Left ventricle myocardium inferior (tissue), 1 donor: ENCODE results near the gene SLC66A2. TPM values are rescaled to one million over a fixed set of nuclear protein-coding genes. Genes with fewer than 3 reads are reported as not detected.

Experiments
- DNase-seq: peaks from one replicate; pipeline ENCODE4 v3.0.0-alpha.2; 2020
- H3K27ac ChIP-seq: fragments of 200-600 bp; replicated peaks from 2 replicates; pipeline ENCODE4 v1.8.0; 2021
- H3K27me3 ChIP-seq: fragments of 200-600 bp; 2 replicates; pipeline ENCODE4 v1.8.0; 2021; ENCODE audit warnings: low read depth
- H3K36me3 ChIP-seq: fragments of 200-600 bp; 2 replicates; pipeline ENCODE4 v1.8.0; 2021
- H3K4me1 ChIP-seq: fragments of 200-600 bp; 2 replicates; pipeline ENCODE4 v1.8.0; 2021
- H3K4me3 ChIP-seq: fragments of 200-600 bp; 2 replicates; pipeline ENCODE4 v1.8.0; 2021; ENCODE audit warnings: mild to moderate bottlenecking, moderate library complexity
- H3K9me3 ChIP-seq: fragments of 200-600 bp; replicated peaks from 2 replicates; pipeline ENCODE4 v1.8.0; 2021
- intact Hi-C: fragments of 100-400 bp; cut with micrococcal nuclease; formaldehyde crosslinking; loops from one replicate; pipeline ENCODE4 v1.11.0; 2022
- total RNA-seq: library from RNA; stranded (reverse); fragmentation: NEBNext Ultra II Directional; extraction: Animal tissue kit (Norgen Biotek cat#: 25700); gene quantifications from one replicate; pipeline ENCODE4 v1.2.1, GENCODE V29; 2021
- TF ChIP-seq, protein P1 (sequence below): fragments of 200-600 bp; IDR thresholded peaks from 2 replicates; pipeline ENCODE4 v1.8.0; 2021; ENCODE audit warnings: antibody characterized with exemption, mild to moderate bottlenecking, borderline replicate concordance
- donor health status: DM: no; HTN: yes; CAD: no; lungs with severe emphysema.

Gene SLC66A2
- total RNA-seq, 1 donor from 2014 or later: 27.4 TPM

- no peak overlapping the region for H3K4me3 ChIP-seq
- peaks cover 12% of the 10 kb centered on the region for H3K27me3 ChIP-seq
- no peak overlapping the region for H3K27ac ChIP-seq
- H3K9me3 ChIP-seq: peaks cover 51% of the 10 kb centered on the region
- intact Hi-C loops: no loop called here
- H3K4me1 ChIP-seq: no peaks in the 10 kb centered on the region
- H3K36me3 ChIP-seq: no peaks in the 10 kb centered on the region
- TF ChIP-seq, protein P1, sequence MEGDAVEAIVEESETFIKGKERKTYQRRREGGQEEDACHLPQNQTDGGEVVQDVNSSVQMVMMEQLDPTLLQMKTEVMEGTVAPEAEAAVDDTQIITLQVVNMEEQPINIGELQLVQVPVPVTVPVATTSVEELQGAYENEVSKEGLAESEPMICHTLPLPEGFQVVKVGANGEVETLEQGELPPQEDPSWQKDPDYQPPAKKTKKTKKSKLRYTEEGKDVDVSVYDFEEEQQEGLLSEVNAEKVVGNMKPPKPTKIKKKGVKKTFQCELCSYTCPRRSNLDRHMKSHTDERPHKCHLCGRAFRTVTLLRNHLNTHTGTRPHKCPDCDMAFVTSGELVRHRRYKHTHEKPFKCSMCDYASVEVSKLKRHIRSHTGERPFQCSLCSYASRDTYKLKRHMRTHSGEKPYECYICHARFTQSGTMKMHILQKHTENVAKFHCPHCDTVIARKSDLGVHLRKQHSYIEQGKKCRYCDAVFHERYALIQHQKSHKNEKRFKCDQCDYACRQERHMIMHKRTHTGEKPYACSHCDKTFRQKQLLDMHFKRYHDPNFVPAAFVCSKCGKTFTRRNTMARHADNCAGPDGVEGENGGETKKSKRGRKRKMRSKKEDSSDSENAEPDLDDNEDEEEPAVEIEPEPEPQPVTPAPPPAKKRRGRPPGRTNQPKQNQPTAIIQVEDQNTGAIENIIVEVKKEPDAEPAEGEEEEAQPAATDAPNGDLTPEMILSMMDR: no peak
- DNase-seq: no peak
Observed at GRCh38 chr18:79887181-79888000, 64.1 kb downstream of the SLC66A2 start.

- intact Hi-C loops: no loop called here
- Histone ChIP-seq H3K4me3 (no peak overlapping the region), H3K4me1 (no peaks in the 10 kb centered on the region), H3K27ac (no peak overlapping the region), H3K9me3 (peaks cover 28% of the 10 kb centered on the region), H3K36me3 (no peaks in the 10 kb centered on the region), H3K27me3 (peaks cover 12% of the 10 kb centered on the region)
- TF ChIP-seq, protein P1: no peak
- no peak for DNase-seq
Observed at GRCh38 chr18:79884963-79885728, 66.3 kb downstream of the SLC66A2 start.

DNA sequence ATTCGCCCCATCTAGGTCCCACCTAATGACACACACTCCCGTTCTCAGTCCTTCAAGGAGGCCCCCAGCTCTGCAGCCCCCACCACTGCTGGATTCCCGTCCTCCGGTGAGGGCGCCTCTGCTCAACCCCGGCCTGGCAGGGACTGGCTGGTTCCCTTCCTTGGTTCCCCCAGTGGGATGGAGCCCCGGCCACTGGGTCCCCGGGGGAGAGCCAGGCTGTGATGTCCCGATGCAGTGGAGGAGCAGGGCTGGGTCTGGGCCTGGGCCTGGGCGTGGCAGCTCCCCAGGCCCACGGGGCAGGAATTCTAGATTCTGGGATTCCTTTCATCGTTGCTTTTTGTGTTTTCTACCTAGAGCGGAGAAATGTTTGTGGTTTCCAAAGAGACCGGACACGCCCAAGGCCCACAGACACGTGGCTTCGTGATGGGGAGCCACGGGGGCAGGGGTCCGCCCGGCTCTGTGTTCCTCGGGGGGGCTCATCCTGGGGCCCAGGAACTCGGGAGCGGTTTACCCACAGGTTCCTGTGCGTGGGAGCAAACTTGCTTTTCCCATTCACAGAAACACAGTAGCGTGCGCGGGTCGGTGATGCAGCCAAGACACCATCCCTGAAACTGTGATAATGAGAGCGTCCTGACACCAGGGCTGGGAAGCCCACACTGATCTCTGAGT is 67.0 kb downstream of the SLC66A2 start:
- no peak overlapping the region for H3K4me3 ChIP-seq
- intact Hi-C loops: no loop called here
- peaks cover 23% of the 10 kb centered on the region for H3K9me3 ChIP-seq
- peaks cover 12% of the 10 kb centered on the region for H3K27me3 ChIP-seq
- no peaks in the 10 kb centered on the region for H3K36me3 ChIP-seq
- DNase-seq: no peak
- no peak overlapping the region for H3K27ac ChIP-seq
- no peaks in the 10 kb centered on the region for H3K4me1 ChIP-seq
- TF ChIP-seq, protein P1: no peak

GRCh38 chr18:79883461-79884293 is 67.8 kb downstream of the SLC66A2 start:
- Histone ChIP-seq H3K36me3 (no peaks in the 10 kb centered on the region), H3K27me3 (peaks cover 12% of the 10 kb centered on the region), H3K4me1 (no peaks in the 10 kb centered on the region), H3K9me3 (peaks cover 20% of the 10 kb centered on the region), H3K4me3 (no peak overlapping the region), H3K27ac (no peak overlapping the region)
- no peak for DNase-seq
- TF ChIP-seq, protein P1: no peak
- intact Hi-C loops: no loop called here
